ENCODE measurements around the gene STK40.

- TF ChIP-seq CTCF (IDR thresholded peaks at IDR 0.05) (no peak), POLR2A (IDR thresholded peaks at IDR 0.05) (no peak), POLR2AphosphoS5 (IDR thresholded peaks at IDR 0.05) (no peak)
These were observed 87.1 kb downstream of the STK40 start for GRCh38 chr1:36298640-36299039.
